HK-2 (cell line): ENCODE measurements around the gene CPS1.

Experiments used
- DNase-seq: peaks from one replicate; pipeline ENCODE4 v3.0.0-alpha.2; 2018; ENCODE audit not compliant: unreplicated experiment

CPS1 gene

DNA sequence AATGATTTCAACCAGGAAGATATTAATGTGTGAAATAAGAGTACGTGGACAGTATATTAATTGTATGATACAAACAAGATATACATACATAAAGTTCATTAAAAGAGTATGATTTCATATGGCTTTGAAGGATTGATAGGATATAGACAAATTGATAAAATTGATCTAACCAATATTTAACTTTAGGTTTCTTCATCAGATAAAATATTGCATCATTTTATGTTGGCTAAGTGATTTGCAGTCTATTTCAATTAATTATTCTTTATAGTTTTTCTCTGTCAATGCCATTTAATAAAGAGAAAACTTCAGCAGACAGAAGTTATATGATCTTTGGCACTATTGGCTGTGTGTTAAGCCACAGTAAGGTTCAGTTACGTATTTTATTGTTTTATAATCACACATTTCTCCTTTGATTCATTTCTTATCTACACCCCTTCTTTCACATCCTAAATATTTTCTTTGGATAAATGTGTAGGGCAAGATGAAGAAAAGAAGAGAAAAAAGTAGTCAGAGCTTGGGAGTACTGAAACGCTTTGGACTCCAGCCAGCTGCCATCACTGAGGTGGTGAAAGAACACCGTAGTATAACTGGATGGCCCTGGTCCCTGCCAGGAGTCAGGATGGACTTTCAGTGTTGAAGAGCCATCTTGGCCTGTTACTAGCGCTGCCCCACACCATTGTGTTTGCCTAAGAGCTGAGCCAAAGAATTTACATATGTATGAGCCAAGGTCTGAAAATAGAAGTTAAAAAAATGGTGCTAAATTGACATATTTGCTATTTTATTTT lies 9.8 kb upstream of the CPS1 start:
- no peak for DNase-seq

DNA sequence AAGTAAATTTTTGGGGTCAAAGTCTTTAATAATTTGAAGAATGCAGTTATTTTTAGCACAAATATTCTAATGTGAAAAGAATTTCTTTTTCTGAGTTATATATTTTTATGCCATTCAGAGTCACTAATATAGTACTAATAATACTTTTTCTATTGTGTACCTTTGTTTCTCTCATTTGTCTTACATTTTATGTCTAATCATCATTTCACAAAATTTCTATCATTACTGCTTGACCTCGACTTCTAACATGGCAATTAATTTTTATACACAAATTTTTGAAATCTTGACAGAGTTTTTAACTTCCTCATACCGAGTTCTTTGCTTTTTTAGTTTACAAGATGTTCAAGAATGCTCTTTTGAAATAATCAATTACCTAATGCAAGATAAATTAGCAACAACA lies 8.4 kb upstream of the CPS1 start:
- DNase-seq = no peak

- DNase-seq = no peak
These were observed 7.5 kb upstream of the CPS1 start for GRCh38 chr2:210548878-210549384.

GRCh38 chr2:210551001-210551400 lies 5.4 kb upstream of the CPS1 start:
- DNase-seq = no peak

DNA sequence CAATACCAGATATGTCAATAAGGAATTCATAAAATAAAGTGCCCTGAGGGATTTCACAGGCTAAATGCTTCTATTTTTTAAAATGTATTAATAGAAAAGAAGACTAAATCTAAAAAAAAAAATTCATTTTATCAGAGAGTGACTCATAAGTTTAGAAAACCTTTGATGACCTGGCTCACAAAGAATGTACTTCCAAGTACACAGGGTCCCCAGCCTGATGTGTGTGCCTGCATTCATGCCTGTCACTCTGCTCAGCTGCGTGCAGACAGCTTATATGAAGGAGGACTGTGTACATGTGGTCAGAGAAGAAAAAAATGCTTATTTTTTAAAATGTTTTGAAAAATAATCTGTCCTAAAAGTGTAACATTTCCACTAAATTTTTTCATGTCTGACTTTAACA lies 3.0 kb upstream of the CPS1 start:
- DNase-seq = peak; percentile 18

GRCh38 chr2:210555555-210555954 lies 844 bp upstream of the CPS1 start:
- no peak for DNase-seq

DNA sequence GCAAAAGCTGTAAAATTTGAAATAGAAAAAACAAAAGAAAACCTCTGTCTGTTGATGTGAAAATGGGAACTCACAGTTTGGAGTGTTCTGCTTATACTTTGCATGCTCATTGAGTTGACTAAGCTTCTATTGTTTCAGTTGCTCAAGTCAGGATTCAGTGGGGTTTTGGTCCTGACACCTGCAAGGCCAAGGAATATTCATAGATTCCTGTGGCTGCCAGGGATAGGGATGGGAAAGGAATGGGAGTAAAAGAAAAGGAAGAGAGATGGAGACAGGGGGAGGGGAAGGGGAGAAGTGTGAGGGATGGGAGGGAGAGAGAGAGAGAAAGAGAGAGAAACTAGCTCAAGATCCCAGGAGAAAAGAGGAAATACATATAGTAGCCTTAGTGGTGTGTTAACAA lies 1.3 kb downstream of the CPS1 start:
- no peak for DNase-seq

DNA sequence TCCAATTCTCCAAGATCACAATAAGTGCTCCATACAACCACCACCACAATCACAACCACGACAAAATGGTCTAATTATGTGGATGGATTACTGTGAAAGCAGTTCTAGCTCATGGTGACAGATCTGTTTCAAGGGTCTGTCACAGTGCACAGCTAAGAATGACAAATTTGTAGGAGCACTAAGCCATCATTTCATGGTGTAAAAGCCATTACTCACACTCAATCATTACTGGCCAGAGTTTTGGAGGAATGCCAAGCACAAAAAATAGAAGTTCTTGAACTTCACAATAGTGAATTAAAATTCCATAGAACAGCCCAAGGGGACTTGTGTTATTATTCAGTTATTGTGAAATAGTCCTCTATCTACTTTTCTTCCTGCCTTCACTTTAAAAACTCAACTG lies 2.3 kb downstream of the CPS1 start:
- DNase-seq = no peak

DNA sequence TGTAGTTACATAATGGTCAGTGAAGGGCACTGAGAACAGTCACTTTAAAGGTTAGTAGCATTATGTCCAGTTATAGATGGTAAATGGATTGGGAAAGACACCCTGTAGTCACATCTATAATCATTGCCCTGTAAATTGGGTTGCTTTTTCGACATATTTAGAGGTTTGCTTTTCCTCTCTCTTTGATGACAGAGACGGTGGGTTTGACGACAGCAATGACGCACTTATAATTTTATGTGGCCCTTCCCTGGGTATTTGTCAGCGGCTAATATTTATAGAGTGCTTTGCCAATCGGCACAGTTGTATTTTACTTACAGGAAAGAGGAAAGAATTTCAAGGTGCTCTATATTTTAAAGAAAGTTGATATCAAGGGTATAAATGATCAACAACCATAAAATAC lies 2.8 kb downstream of the CPS1 start:
- DNase-seq = no peak

DNA sequence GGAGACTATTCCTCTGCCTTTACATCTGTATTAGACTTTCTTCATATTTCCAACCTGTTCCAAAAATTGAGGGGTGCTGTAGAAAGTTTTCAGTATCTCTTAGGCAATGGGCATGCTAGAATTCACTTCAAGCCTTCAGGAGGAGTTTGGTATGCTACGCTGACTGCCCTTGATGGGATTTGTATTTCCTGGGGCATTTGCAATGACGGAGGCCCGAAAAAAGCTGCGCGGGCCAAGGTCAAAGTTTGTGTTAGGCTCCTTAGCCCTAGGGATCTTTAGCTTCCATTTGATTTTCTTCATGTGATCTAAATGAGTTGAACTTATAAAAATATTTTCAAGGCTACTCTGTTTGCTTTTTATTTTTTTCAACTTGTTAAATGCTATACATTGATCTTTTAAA lies 5.1 kb downstream of the CPS1 start:
- no peak for DNase-seq

DNA sequence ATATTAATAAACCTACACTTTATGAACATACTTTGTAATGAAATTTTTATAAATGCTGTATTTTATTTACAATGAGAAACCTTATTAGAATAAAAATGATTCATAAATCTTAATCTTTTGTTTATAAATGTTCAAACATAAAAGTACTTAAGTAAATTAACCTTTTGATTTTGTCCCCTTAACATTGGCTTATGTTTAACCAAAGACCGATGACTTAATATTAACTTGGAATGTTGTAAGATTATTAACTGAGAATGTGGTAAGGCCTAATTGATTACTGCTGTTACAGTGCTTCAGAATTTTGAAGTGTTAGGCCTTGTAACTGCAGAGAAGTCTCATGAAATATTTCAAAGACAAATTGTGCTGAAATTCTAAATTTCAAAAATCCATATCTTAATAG lies 5.7 kb downstream of the CPS1 start:
- DNase-seq = no peak

GRCh38 chr2:210562502-210563080 lies 6.2 kb downstream of the CPS1 start:
- DNase-seq = no peak

DNA sequence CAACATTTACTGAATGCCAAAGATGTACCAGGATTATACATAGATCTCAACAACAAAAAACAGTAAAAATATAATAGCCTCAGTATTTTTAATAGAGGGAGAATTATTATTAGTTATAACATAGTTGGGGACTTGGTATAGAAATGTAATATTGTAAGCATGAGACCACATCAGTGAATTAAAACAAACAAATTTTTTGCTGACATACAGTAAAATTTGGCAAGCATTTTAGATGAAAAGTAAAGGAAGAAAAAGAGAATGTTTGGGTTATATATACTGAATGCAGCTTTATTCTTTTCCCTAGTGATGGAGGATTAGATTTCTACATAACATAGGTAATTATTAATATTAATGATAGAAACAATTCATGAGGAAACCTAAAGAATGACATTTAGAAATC lies 10.9 kb downstream of the CPS1 start:
- DNase-seq = no peak

GRCh38 chr2:210568108-210568507 lies 11.7 kb downstream of the CPS1 start:
- no peak for DNase-seq

DNA sequence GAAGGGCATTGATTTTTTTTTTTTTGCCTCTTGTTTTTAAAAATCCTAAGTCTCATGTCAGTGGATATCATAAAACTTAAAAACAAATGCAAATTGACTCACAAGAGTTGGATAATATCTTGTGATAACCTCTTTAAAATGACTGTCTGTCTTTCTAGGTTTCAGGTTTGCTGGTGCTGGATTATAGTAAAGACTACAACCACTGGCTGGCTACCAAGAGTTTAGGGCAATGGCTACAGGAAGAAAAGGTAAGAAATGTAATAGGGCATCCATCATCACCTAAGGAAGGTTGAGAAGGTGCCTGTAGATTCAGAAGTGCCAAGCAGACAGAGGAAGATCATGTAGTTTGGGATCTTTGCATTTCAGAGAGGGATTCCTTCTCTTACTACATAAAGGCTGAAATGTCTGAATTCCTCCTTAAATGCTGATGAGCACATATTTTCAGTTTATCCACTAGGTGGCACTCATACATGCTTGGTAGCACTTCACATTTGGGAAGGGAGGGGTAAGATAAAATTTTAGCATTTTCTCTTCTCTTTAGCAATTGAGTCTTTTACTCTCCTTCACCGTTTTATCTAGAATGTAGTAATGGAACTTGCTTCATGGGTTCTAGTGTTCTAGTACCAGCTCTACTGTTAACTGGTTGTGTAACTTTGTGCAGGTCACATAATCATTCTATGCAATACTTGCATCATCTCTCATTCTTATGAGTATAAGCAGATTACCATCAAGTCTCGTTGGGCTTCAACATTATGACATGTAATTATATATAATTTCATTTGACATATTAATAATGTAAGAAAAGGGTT lies 21.1 kb downstream of the CPS1 start:
- DNase-seq = no peak

DNA sequence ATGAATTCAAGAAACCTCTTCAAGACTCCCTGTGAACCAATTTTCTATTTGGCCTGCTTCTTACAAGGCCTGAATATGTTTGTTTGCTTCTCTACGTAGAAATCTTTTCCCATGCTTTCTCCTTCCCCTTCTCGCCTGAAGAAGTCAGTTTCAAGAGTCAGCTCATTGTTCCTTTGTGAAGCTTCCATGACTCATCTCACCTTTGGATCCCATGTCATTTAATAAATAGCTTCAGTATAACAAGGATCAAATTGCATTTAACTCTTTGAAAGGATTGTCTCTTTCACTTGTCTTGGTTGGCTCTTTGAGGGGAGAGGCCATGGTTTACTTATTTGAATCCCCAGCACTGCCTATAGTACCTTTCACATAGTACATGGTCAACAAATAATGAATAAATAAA lies 28.4 kb downstream of the CPS1 start:
- no peak for DNase-seq

DNA sequence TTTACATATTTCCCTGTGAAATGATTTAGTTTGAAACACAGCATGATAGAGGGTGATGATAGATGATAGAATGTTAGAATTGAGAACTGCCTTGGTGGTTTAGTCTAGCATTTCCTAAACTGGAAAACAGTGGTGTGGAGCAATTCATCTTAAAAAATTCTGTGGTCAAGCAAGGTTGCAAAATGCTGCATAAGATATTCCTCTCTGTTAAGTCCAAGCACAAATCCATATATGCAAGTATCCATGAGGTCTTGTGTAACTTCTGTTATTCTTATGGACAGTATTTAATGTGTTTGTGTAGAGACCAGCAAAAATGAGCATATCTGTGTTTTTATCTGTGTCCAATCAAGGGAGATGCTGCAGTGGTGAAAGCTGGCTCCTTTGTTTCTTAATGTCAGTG lies 30.0 kb downstream of the CPS1 start:
- DNase-seq = no peak

GRCh38 chr2:210591663-210592062 lies 35.3 kb downstream of the CPS1 start:
- no peak for DNase-seq

DNA sequence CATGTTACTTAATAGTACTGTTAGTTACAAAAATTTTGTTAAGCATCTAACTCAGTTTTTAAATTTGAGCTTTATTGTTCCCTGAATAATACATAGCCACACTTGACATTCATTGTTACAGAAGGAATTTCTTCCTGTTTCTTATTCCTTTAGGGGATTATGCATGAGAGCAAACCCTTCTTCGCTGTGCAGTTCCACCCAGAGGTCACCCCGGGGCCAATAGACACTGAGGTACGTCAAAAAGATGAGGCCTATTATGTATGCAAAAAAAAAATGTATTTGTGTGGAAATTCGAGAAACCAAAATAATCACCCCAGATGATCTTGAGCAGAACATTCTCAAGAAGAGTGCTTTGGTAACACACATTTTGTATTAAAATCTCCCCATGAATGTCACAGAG lies 36.3 kb downstream of the CPS1 start:
- DNase-seq = no peak

DNA sequence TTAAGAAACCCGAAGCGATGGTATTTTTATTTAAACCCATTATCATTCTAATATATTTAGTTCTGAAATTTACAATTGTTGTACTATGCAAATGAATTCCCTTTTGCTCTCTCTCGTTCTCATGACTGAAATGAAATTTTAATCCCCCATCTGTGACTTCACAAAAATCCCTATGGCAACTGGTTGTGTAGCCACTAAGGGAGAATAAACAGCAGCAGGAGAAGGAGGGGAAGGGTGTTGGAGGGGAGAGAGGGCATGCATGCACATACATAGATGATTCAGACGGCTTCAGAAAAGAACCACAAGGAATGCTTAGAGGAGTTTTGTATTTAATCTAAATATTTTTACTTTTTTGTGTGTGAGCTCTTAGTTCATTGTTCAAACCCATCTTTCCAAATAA lies 36.8 kb downstream of the CPS1 start:
- DNase-seq = no peak

DNA sequence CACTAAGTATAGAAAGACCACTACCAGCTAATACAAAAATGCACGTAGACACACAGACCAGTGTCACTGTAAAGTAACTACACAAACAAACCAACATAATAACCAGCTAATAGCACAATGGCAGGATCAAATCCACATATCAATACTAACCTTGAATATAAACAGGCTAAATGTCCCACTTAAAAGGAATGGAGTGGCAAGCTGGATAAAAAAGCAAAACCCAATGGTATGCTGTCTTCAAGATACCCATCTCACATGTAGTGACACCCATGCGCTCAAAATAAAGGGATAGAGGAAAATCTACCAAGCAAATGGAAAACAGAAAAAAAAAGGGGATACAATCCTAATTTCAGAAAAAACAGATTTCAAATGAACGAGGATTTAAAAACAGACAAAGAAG lies 41.8 kb downstream of the CPS1 start:
- no peak for DNase-seq

DNA sequence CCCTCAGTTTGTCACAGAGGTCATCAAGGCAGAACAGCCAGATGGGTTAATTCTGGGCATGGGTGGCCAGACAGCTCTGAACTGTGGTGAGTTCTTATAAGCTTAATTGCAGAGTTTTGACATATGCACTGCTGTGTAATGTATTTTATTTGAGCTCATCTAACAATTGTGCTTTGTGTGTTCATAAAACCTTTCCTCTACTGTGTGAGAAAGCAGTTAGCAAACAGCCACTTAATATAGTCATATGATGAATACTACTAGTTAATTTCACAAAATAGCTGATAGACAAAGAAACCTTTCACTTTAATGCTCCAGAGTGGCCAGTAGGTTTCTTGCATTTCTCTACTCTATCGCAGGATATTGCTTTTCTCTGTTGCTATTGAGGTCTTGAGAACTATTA lies 43.1 kb downstream of the CPS1 start:
- DNase-seq = no peak

- DNase-seq = no peak
These were observed 48.3 kb downstream of the CPS1 start for GRCh38 chr2:210604666-210605065.
